Measurements from ENCODE around the gene MAP1LC3B2. TPM values are rescaled to one million over a fixed set of nuclear protein-coding genes. Genes with fewer than 3 reads are reported as not detected.
A peak's percentile ranks its signal among the peaks of the same experiment; 100 is the strongest.

The MAP1LC3B2 gene
- total RNA-seq, 1 experiment from 2014 or later, result 2.2 TPM

GRCh38 chr12:116524311-116524710, 34.9 kb upstream of the MAP1LC3B2 start:
- peaks cover 15% of the 10 kb centered on the region for H3K27me3 Mint-ChIP-seq (ENCODE audit: low read depth)
- no peak overlapping the region for H3K27ac Mint-ChIP-seq
- peaks cover 51% of the 10 kb centered on the region for H3K4me1 Mint-ChIP-seq
- H3K4me3 Mint-ChIP-seq, result no peak overlapping the region
- TF ChIP-seq ZNF532 (CRISPR knock-in tag; IDR thresholded peaks at IDR 0.05; ENCODE audit: borderline replicate concordance) (no peak), USF1 (CRISPR knock-in tag; IDR thresholded peaks at IDR 0.05) (no peak), STAT6 (CRISPR knock-in tag; conservative IDR thresholded peaks at IDR 0.05; ENCODE audit: low read depth) (no peak), CTCF (IDR thresholded peaks at IDR 0.05) (no peak), NR3C1 (CRISPR knock-in tag; conservative IDR thresholded peaks at IDR 0.05; ENCODE audit: low read depth) (no peak), CREB1 (CRISPR knock-in tag; IDR thresholded peaks at IDR 0.05) (no peak), TEAD1 (CRISPR knock-in tag; IDR thresholded peaks at IDR 0.05) (no peak)
- ChIA-PET POLR2A (interaction anchor here (0.6 to 1.1 kb wide), 3 partner anchors 9 to 362 kb away, joined by 3 to 4 read pairs (median 3); no protein-coding TSS in a partner anchor), CTCF (interaction anchor here (0.7 to 1.7 kb wide), 5 partner anchors 9 to 339 kb away, joined by 3 to 7 read pairs (median 3); no protein-coding TSS in a partner anchor)
- H3K9me3 Mint-ChIP-seq, result peaks cover 8% of the 10 kb centered on the region
- no peak for ATAC-seq
- DNase-seq (ENCODE audit: low spot score), result no peak
- H3K36me3 Mint-ChIP-seq, result no peaks in the 10 kb centered on the region

GRCh38 chr12:116524964-116525379, 34.2 kb upstream of the MAP1LC3B2 start:
- peaks cover 12% of the 10 kb centered on the region for H3K27me3 Mint-ChIP-seq (ENCODE audit: low read depth)
- H3K36me3 Mint-ChIP-seq, result no peaks in the 10 kb centered on the region
- peaks cover 8% of the 10 kb centered on the region for H3K9me3 Mint-ChIP-seq
- DNase-seq (ENCODE audit: low spot score) (peak; percentile 56), ATAC-seq (peak; percentile 82)
- no peak overlapping the region for H3K27ac Mint-ChIP-seq
- ChIA-PET CTCF (interaction anchor here (0.7 to 1.7 kb wide), 7 partner anchors 9 to 338 kb away, joined by 3 to 7 read pairs (median 4); no protein-coding TSS in a partner anchor), POLR2A (interaction anchor here (0.6 to 1.1 kb wide), 2 partner anchors 9 to 98 kb away, joined by 3 read pairs; no protein-coding TSS in a partner anchor)
- peaks cover 48% of the 10 kb centered on the region for H3K4me1 Mint-ChIP-seq
- peak overlapping the region; percentile 59 for H3K4me3 Mint-ChIP-seq
- TF ChIP-seq, protein P1, sequence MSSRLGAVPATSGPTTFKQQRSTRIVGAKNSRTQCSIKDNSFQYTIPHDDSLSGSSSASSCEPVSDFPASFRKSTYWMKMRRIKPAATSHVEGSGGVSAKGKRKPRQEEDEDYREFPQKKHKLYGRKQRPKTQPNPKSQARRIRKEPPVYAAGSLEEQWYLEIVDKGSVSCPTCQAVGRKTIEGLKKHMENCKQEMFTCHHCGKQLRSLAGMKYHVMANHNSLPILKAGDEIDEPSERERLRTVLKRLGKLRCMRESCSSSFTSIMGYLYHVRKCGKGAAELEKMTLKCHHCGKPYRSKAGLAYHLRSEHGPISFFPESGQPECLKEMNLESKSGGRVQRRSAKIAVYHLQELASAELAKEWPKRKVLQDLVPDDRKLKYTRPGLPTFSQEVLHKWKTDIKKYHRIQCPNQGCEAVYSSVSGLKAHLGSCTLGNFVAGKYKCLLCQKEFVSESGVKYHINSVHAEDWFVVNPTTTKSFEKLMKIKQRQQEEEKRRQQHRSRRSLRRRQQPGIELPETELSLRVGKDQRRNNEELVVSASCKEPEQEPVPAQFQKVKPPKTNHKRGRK (CRISPR knock-in tag; IDR thresholded peaks at IDR 0.05; ENCODE audit: borderline replicate concordance), result peak; percentile 100
- TF ChIP-seq NFATC4 (CRISPR knock-in tag; IDR thresholded peaks at IDR 0.05), result no peak
- TF ChIP-seq SMAD3 (CRISPR knock-in tag; IDR thresholded peaks at IDR 0.05; ENCODE audit: borderline replicate concordance), result no peak

Measured in WTC11 (cell line).